Esophagus squamous epithelium (tissue), 4 donors: ENCODE data around the gene BMP7.

Source experiments
- POLR2A ChIP-seq, 4 donors: fragments of 450-650 bp; IDR thresholded peaks; one replicate each; pipeline ENCODE4 v1.6.1; 2017; ENCODE audit warnings: antibody characterized with exemption in 4 of 4, mild to moderate bottlenecking in 4 of 4, moderate library complexity in 3 of 4
- TF ChIP-seq, protein P1 (sequence below), 6 experiments: fragments of 450-650 bp in 4 of 6; fragments of 200-600 bp in 2 of 6; sonication (generic) in 2 of 6; IDR thresholded peaks; one replicate each; pipeline ENCODE4 v1.5.1; 2016 to 2019; ENCODE audit warnings: antibody characterized with exemption in 6 of 6, mild to moderate bottlenecking in 4 of 6, moderate library complexity in 4 of 6

DNA sequence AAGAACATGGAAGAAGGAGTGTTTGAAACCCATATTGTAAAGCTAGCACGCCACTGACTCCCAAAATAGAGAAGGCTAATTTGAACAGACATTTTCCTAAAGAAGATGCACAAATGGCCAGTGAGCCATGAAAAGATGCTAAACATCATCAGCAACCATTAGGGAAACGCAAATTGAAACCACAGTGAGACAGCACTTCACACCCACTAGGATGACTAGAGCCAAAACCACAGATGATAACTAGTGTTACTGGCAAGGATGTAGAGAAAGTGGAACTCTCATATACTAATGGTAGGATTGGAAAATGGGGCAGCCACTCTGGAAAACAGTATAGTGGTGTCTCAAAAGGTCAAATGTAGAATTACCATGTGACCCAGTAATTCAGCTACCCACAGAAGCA lies 58.2 kb downstream of the BMP7 start:
- TF ChIP-seq, protein P1, sequence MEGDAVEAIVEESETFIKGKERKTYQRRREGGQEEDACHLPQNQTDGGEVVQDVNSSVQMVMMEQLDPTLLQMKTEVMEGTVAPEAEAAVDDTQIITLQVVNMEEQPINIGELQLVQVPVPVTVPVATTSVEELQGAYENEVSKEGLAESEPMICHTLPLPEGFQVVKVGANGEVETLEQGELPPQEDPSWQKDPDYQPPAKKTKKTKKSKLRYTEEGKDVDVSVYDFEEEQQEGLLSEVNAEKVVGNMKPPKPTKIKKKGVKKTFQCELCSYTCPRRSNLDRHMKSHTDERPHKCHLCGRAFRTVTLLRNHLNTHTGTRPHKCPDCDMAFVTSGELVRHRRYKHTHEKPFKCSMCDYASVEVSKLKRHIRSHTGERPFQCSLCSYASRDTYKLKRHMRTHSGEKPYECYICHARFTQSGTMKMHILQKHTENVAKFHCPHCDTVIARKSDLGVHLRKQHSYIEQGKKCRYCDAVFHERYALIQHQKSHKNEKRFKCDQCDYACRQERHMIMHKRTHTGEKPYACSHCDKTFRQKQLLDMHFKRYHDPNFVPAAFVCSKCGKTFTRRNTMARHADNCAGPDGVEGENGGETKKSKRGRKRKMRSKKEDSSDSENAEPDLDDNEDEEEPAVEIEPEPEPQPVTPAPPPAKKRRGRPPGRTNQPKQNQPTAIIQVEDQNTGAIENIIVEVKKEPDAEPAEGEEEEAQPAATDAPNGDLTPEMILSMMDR (IDR thresholded peaks at IDR 0.05): no peak
- TF ChIP-seq POLR2A (IDR thresholded peaks at IDR 0.05): no peak
